ENCODE results near the gene INPP5D.

The INPP5D gene

GRCh38 chr2:233137040-233137439 lies 76.9 kb downstream of the INPP5D start:
- Histone ChIP-seq H3K9me3 (ENCODE audit: control insufficient read depth, low read length) (no peaks in the 10 kb centered on the region), H3K27me3 (ENCODE audit: control insufficient read depth, insufficient read depth, low read length) (no peaks in the 10 kb centered on the region), H3K9ac (ENCODE audit: low read length) (no peak overlapping the region), H3K4me1 (ENCODE audit: control insufficient read depth, insufficient read depth, low read length) (no peaks in the 10 kb centered on the region), H3K4me3 (ENCODE audit: low read length) (no peak overlapping the region), H3K36me3 (ENCODE audit: control insufficient read depth, insufficient read depth, low read length) (no peaks in the 10 kb centered on the region)

GRCh38 chr2:233140077-233140585 lies 80.0 kb downstream of the INPP5D start:
- Histone ChIP-seq H3K9ac (ENCODE audit: low read length) (no peak overlapping the region), H3K27me3 (ENCODE audit: control insufficient read depth, insufficient read depth, low read length) (no peaks in the 10 kb centered on the region), H3K4me1 (ENCODE audit: control insufficient read depth, insufficient read depth, low read length) (no peaks in the 10 kb centered on the region), H3K9me3 (ENCODE audit: control insufficient read depth, low read length) (no peaks in the 10 kb centered on the region), H3K36me3 (ENCODE audit: control insufficient read depth, insufficient read depth, low read length) (no peaks in the 10 kb centered on the region), H3K4me3 (ENCODE audit: low read length) (no peak overlapping the region)

GRCh38 chr2:233140978-233141377 lies 80.8 kb downstream of the INPP5D start:
- H3K36me3 ChIP-seq (ENCODE audit: control insufficient read depth, insufficient read depth, low read length) = no peaks in the 10 kb centered on the region
- H3K4me3 ChIP-seq (ENCODE audit: low read length) = no peak overlapping the region
- H3K4me1 ChIP-seq (ENCODE audit: control insufficient read depth, insufficient read depth, low read length) = no peaks in the 10 kb centered on the region
- H3K27me3 ChIP-seq (ENCODE audit: control insufficient read depth, insufficient read depth, low read length) = no peaks in the 10 kb centered on the region
- H3K9ac ChIP-seq (ENCODE audit: low read length) = no peak overlapping the region
- H3K9me3 ChIP-seq (ENCODE audit: control insufficient read depth, low read length) = no peaks in the 10 kb centered on the region

GRCh38 chr2:233141901-233142300 lies 81.8 kb downstream of the INPP5D start:
- no peaks in the 10 kb centered on the region for H3K36me3 ChIP-seq (ENCODE audit: control insufficient read depth, insufficient read depth, low read length)
- no peaks in the 10 kb centered on the region for H3K4me1 ChIP-seq (ENCODE audit: control insufficient read depth, insufficient read depth, low read length)
- no peak overlapping the region for H3K4me3 ChIP-seq (ENCODE audit: low read length)
- H3K9me3 ChIP-seq (ENCODE audit: control insufficient read depth, low read length) = no peaks in the 10 kb centered on the region
- no peaks in the 10 kb centered on the region for H3K27me3 ChIP-seq (ENCODE audit: control insufficient read depth, insufficient read depth, low read length)
- no peak overlapping the region for H3K9ac ChIP-seq (ENCODE audit: low read length)

GRCh38 chr2:233142355-233142897 lies 82.3 kb downstream of the INPP5D start:
- Histone ChIP-seq H3K9ac (ENCODE audit: low read length) (no peak overlapping the region), H3K4me3 (ENCODE audit: low read length) (no peak overlapping the region), H3K36me3 (ENCODE audit: control insufficient read depth, insufficient read depth, low read length) (no peaks in the 10 kb centered on the region), H3K9me3 (ENCODE audit: control insufficient read depth, low read length) (no peaks in the 10 kb centered on the region), H3K4me1 (ENCODE audit: control insufficient read depth, insufficient read depth, low read length) (no peaks in the 10 kb centered on the region), H3K27me3 (ENCODE audit: control insufficient read depth, insufficient read depth, low read length) (no peaks in the 10 kb centered on the region)

GRCh38 chr2:233143700-233144331 lies 83.7 kb downstream of the INPP5D start:
- no peaks in the 10 kb centered on the region for H3K36me3 ChIP-seq (ENCODE audit: control insufficient read depth, insufficient read depth, low read length)
- H3K9me3 ChIP-seq (ENCODE audit: control insufficient read depth, low read length) = no peaks in the 10 kb centered on the region
- no peak overlapping the region for H3K4me3 ChIP-seq (ENCODE audit: low read length)
- H3K4me1 ChIP-seq (ENCODE audit: control insufficient read depth, insufficient read depth, low read length) = no peaks in the 10 kb centered on the region
- H3K27me3 ChIP-seq (ENCODE audit: control insufficient read depth, insufficient read depth, low read length) = no peaks in the 10 kb centered on the region
- H3K9ac ChIP-seq (ENCODE audit: low read length) = no peak overlapping the region

- H3K4me3 ChIP-seq (ENCODE audit: low read length) = no peak overlapping the region
- no peaks in the 10 kb centered on the region for H3K27me3 ChIP-seq (ENCODE audit: control insufficient read depth, insufficient read depth, low read length)
- H3K36me3 ChIP-seq (ENCODE audit: control insufficient read depth, insufficient read depth, low read length) = no peaks in the 10 kb centered on the region
- no peaks in the 10 kb centered on the region for H3K4me1 ChIP-seq (ENCODE audit: control insufficient read depth, insufficient read depth, low read length)
- H3K9me3 ChIP-seq (ENCODE audit: control insufficient read depth, low read length) = no peaks in the 10 kb centered on the region
- no peak overlapping the region for H3K9ac ChIP-seq (ENCODE audit: low read length)
Measured at GRCh38 chr2:233145726-233146125, 85.6 kb downstream of the INPP5D start.

GRCh38 chr2:233146194-233146593 lies 86.1 kb downstream of the INPP5D start:
- Histone ChIP-seq H3K9ac (ENCODE audit: low read length) (no peak overlapping the region), H3K27me3 (ENCODE audit: control insufficient read depth, insufficient read depth, low read length) (no peaks in the 10 kb centered on the region), H3K36me3 (ENCODE audit: control insufficient read depth, insufficient read depth, low read length) (no peaks in the 10 kb centered on the region)

GRCh38 chr2:233147136-233147828 lies 87.1 kb downstream of the INPP5D start:
- no peaks in the 10 kb centered on the region for H3K36me3 ChIP-seq (ENCODE audit: control insufficient read depth, insufficient read depth, low read length)
- H3K27me3 ChIP-seq (ENCODE audit: control insufficient read depth, insufficient read depth, low read length) = no peaks in the 10 kb centered on the region
- H3K9ac ChIP-seq (ENCODE audit: low read length) = no peak overlapping the region
- no peak overlapping the region for H3K4me3 ChIP-seq (ENCODE audit: low read length)
- no peaks in the 10 kb centered on the region for H3K4me1 ChIP-seq (ENCODE audit: control insufficient read depth, insufficient read depth, low read length)
- H3K9me3 ChIP-seq (ENCODE audit: control insufficient read depth, low read length) = no peaks in the 10 kb centered on the region

More at GRCh38 chr2:233146194-233146593, 86.1 kb downstream of the INPP5D start:
- no peaks in the 10 kb centered on the region for H3K9me3 ChIP-seq (ENCODE audit: control insufficient read depth, low read length)
- H3K4me3 ChIP-seq (ENCODE audit: low read length) = no peak overlapping the region
- H3K4me1 ChIP-seq (ENCODE audit: control insufficient read depth, insufficient read depth, low read length) = no peaks in the 10 kb centered on the region

GRCh38 chr2:233147829-233148167 lies 87.7 kb downstream of the INPP5D start:
- no peaks in the 10 kb centered on the region for H3K9me3 ChIP-seq (ENCODE audit: control insufficient read depth, low read length)
- peaks cover 3% of the 10 kb centered on the region for H3K4me1 ChIP-seq (ENCODE audit: control insufficient read depth, insufficient read depth, low read length)
- no peaks in the 10 kb centered on the region for H3K27me3 ChIP-seq (ENCODE audit: control insufficient read depth, insufficient read depth, low read length)
- H3K4me3 ChIP-seq (ENCODE audit: low read length) = no peak overlapping the region
- no peak overlapping the region for H3K9ac ChIP-seq (ENCODE audit: low read length)
- no peaks in the 10 kb centered on the region for H3K36me3 ChIP-seq (ENCODE audit: control insufficient read depth, insufficient read depth, low read length)

GRCh38 chr2:233148354-233148753 lies 88.2 kb downstream of the INPP5D start:
- no peaks in the 10 kb centered on the region for H3K36me3 ChIP-seq (ENCODE audit: control insufficient read depth, insufficient read depth, low read length)

GRCh38 chr2:233152541-233152940 lies 92.4 kb downstream of the INPP5D start:
- Histone ChIP-seq H3K4me3 (ENCODE audit: low read length) (no peak overlapping the region), H3K9ac (ENCODE audit: low read length) (no peak overlapping the region), H3K27me3 (ENCODE audit: control insufficient read depth, insufficient read depth, low read length) (no peaks in the 10 kb centered on the region), H3K4me1 (ENCODE audit: control insufficient read depth, insufficient read depth, low read length) (peaks cover 6% of the 10 kb centered on the region), H3K9me3 (ENCODE audit: control insufficient read depth, low read length) (no peaks in the 10 kb centered on the region), H3K36me3 (ENCODE audit: control insufficient read depth, insufficient read depth, low read length) (no peaks in the 10 kb centered on the region)

More at GRCh38 chr2:233148354-233148753, 88.2 kb downstream of the INPP5D start:
- H3K27me3 ChIP-seq (ENCODE audit: control insufficient read depth, insufficient read depth, low read length) = no peaks in the 10 kb centered on the region
- H3K9me3 ChIP-seq (ENCODE audit: control insufficient read depth, low read length) = no peaks in the 10 kb centered on the region
- no peak overlapping the region for H3K4me3 ChIP-seq (ENCODE audit: low read length)
- H3K4me1 ChIP-seq (ENCODE audit: control insufficient read depth, insufficient read depth, low read length) = peaks cover 6% of the 10 kb centered on the region
- H3K9ac ChIP-seq (ENCODE audit: low read length) = no peak overlapping the region
